Dendritic cell treated with granulocyte-macrophage colony-stimulating factor and Interleukin-4, amounts not matched to agents 40 ng/mL and 50 ng/mL, for 4 days (primary cell): Measurements from ENCODE around the gene CAB39.
"Not testable (repeated sequence)": the region's sequence is repeated elsewhere in the genome, so short reads cannot be mapped to it uniquely, and the experiment has no call there.

Source experiments
- H3K27ac Mint-ChIP-seq: one replicate; pipeline ENCODE4 v1.8.0; 2022; ENCODE audit warnings: mild to moderate bottlenecking, mixed read lengths
- H3K27me3 Mint-ChIP-seq: one replicate; pipeline ENCODE4 v1.8.0; 2022; ENCODE audit warnings: mild to moderate bottlenecking, mixed read lengths
- H3K36me3 Mint-ChIP-seq: one replicate; pipeline ENCODE4 v1.8.0; 2022; ENCODE audit warnings: low read depth, mixed read lengths
- H3K4me1 Mint-ChIP-seq: one replicate; pipeline ENCODE4 v1.8.0; 2022; ENCODE audit warnings: low read depth, mixed read lengths
- H3K4me3 Mint-ChIP-seq: one replicate; pipeline ENCODE4 v1.8.0; 2022; ENCODE audit warnings: mild to moderate bottlenecking, moderate library complexity, mixed read lengths
- H3K9me3 Mint-ChIP-seq: one replicate; pipeline ENCODE4 v1.8.0; 2022; ENCODE audit warnings: mixed read lengths
- intact Hi-C: fragments of 100-400 bp; cut with micrococcal nuclease; formaldehyde crosslinking; loops from one replicate; pipeline ENCODE4 v1.15.0; 2022

Gene CAB39

DNA sequence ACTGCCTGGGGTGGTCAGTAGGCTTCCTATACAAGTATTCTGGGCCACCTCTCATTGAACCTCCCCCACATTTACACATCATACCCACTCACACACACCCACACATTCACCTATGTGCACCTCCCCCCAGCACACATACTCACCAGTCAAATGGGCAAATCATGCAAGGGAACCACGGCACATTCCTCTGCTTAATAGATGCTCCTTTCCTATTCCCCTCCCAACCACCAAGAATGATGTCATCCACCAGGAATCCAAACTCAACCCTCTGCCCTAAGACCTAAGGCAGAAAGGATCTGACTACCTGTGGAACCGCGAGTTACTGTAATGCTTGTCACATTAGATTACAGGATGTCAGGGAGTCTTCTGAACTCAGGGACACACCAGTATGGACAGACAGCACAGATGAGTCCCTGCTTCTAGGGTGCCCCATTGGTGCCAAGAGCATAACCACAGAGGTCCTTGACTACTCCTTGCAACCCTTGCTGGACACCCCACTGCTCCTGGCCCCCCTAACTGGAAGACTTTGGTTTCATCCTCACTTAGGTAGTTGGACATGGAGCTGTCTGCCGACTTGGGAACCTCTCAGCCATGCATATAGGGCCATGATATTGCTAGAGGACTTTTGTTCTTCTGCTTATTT lies 21.5 kb upstream of the CAB39 start:
- Mint-ChIP-seq H3K9me3 (no peaks in the 10 kb centered on the region), H3K27ac (no peak overlapping the region)

DNA sequence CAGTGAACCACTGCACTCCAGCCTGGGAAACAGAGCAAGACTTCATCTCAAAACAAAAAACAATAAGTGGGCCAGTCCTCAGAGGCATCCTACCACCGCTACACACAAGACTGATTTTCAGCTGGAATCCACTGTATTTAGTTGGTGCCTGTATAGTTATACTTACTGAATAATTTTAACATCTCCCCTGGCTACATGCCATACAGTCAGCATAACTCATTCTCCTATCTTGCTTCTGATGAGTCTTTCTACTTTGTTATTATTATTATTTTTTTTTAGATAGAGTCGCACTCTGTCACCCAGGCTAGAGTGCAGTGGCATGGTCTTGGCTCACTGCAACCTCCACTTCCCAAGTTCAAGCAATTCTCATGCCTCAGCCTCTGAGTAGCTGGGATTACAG lies 19.9 kb upstream of the CAB39 start:
- intact Hi-C loops: no loop called here
- H3K4me3 Mint-ChIP-seq: no peak overlapping the region
- no peaks in the 10 kb centered on the region for H3K27me3 Mint-ChIP-seq
- H3K36me3 Mint-ChIP-seq: no peaks in the 10 kb centered on the region
- no peaks in the 10 kb centered on the region for H3K9me3 Mint-ChIP-seq
- peaks cover 23% of the 10 kb centered on the region for H3K4me1 Mint-ChIP-seq
- no peak overlapping the region for H3K27ac Mint-ChIP-seq

More for the DNA sequence above, 21.5 kb upstream of the CAB39 start:
- Mint-ChIP-seq H3K4me1 (peaks cover 30% of the 10 kb centered on the region), H3K27me3 (peaks cover 2% of the 10 kb centered on the region), H3K36me3 (no peaks in the 10 kb centered on the region), H3K4me3 (no peak overlapping the region)
- intact Hi-C loops: no loop called here

DNA sequence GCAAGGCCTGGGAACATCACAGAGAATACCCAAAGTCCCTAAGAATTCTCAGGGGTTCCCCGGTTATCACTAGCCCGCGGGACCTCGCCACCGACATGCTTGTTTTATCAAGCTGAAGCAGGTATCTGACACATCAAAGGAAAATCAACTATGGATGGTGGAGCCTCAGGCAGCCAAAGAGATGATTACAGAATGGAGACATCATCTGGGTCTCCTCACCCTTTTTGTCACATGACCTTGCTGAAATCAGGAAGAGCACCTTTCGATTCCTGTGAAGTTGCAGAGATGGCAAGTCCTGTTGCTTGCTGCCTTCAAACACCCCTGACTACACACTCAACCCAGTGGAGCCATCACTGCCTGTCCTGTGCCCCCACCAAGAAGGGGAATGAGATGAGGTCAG lies 19.2 kb upstream of the CAB39 start:
- Mint-ChIP-seq H3K9me3 (no peaks in the 10 kb centered on the region), H3K4me3 (no peak overlapping the region), H3K4me1 (peaks cover 23% of the 10 kb centered on the region), H3K36me3 (no peaks in the 10 kb centered on the region), H3K27me3 (no peaks in the 10 kb centered on the region), H3K27ac (no peak overlapping the region)
- intact Hi-C loops: no loop called here

DNA sequence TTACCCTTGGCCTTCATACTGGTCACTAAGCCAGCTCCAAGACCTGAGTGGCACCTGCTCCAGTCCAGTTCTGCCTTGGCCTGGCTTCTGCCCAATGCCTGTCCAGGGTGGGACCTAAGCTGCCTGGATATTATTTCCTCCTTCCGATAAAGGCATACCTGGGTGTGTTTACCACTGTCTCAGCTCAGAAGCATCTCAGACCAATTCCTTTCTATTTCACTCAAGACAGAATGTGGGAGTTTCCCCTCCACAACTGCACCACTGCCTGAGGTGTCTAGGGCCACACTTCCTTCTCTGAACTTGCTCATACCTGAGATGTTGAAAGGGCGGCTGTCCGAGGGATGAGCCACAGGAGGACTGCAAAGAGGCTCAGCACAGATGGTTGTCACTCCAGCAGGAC lies 18.4 kb upstream of the CAB39 start:
- H3K4me1 Mint-ChIP-seq: peaks cover 23% of the 10 kb centered on the region
- H3K9me3 Mint-ChIP-seq: no peaks in the 10 kb centered on the region
- no peaks in the 10 kb centered on the region for H3K36me3 Mint-ChIP-seq
- H3K4me3 Mint-ChIP-seq: no peak overlapping the region
- no peak overlapping the region for H3K27ac Mint-ChIP-seq
- no peaks in the 10 kb centered on the region for H3K27me3 Mint-ChIP-seq
- intact Hi-C loops: no loop called here

DNA sequence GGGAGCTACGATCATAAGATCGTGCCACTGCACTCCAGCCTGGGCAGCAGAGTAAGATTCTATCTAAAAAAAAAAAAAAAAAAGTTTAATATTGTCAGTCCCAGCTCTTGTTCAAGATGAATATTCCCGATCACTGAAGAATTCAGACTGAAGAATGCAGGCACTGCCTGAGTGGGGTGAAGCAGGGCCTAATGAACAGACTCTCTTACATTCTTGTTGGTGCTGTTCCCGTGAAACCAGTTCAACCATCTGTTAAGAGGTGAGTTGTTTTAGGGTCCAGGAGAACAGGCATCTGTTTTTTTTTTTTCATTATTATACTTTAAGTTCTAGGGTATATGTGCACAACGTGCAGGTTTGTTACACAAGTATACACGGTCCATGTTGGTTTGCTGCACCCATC lies 17.1 kb upstream of the CAB39 start:
- Mint-ChIP-seq H3K4me3 (no peak overlapping the region), H3K9me3 (no peaks in the 10 kb centered on the region), H3K4me1 (peaks cover 19% of the 10 kb centered on the region), H3K36me3 (no peaks in the 10 kb centered on the region), H3K27ac (no peak overlapping the region), H3K27me3 (no peaks in the 10 kb centered on the region)
- intact Hi-C loops: no loop called here

DNA sequence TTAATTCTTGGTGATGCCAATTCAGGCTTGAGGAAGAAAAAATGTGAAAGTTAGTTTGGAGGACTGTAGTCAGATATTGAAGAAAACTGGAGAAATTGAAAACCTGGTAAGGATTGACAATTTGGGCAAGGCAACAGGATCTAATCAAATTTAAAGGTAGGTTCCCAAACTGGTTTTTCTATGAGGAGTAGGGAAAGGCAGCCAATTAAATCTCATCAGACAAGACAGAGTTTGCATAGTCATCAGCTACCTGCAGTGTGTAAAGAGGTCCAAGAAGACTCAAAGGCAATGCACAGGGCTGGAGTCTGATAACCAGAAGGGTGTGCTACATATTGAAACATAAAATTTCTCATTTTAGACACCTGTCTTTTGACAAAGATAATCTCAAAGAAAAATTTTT lies 16.0 kb upstream of the CAB39 start:
- no peak overlapping the region for H3K27ac Mint-ChIP-seq
- H3K36me3 Mint-ChIP-seq: no peaks in the 10 kb centered on the region
- intact Hi-C loops: no loop called here
- no peak overlapping the region for H3K4me3 Mint-ChIP-seq
- H3K27me3 Mint-ChIP-seq: no peaks in the 10 kb centered on the region
- peaks cover 28% of the 10 kb centered on the region for H3K4me1 Mint-ChIP-seq
- no peaks in the 10 kb centered on the region for H3K9me3 Mint-ChIP-seq

DNA sequence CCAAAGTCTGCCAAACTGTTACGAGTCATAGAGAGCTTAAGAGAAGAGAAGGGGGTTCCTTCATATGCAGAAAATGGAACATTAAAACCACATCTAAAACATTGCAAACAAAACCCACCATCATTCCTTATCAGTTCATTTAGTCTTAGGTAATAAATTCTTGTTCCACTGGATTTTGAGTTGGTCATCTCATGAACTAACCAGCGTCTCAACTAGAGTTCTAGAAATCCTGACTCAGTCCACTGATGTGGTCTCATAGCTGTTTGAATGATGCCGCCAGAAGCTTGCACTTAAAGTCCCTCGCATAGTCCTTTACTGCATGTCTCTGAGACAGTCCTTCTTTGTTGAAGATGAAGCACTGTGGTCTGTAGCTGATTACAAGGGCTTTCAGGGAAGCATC lies 15.0 kb upstream of the CAB39 start:
- intact Hi-C loops: no loop called here
- Mint-ChIP-seq H3K36me3 (peaks cover 5% of the 10 kb centered on the region), H3K4me3 (no peak overlapping the region), H3K27me3 (no peaks in the 10 kb centered on the region), H3K27ac (no peak overlapping the region), H3K4me1 (peaks cover 28% of the 10 kb centered on the region), H3K9me3 (peaks cover 8% of the 10 kb centered on the region)

DNA sequence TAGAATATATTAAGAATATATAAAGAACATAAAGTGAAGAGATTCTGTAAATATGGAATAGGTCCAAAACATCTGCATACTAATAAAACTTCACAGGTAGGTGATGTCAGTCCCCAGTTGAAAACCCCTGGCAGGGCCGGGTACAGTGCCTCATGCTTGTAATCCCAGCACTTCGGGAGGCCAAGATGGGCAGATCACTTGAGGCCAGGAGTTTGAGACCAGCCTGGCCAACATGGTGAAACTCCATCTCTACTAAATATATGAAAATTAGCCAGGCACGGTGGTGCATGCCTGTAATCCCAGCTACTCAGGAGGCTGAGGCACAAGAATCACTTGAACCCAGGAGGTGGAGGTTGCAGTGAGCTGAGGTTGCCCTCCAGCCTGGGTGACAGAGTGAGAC lies 13.9 kb upstream of the CAB39 start:
- H3K4me3 Mint-ChIP-seq, H3K36me3 Mint-ChIP-seq, H3K27me3 Mint-ChIP-seq, intact Hi-C loops: not testable (repeated sequence)
- Mint-ChIP-seq H3K27ac (peak overlapping the region; percentile 43), H3K9me3 (peaks cover 11% of the 10 kb centered on the region), H3K4me1 (peaks cover 23% of the 10 kb centered on the region)

DNA sequence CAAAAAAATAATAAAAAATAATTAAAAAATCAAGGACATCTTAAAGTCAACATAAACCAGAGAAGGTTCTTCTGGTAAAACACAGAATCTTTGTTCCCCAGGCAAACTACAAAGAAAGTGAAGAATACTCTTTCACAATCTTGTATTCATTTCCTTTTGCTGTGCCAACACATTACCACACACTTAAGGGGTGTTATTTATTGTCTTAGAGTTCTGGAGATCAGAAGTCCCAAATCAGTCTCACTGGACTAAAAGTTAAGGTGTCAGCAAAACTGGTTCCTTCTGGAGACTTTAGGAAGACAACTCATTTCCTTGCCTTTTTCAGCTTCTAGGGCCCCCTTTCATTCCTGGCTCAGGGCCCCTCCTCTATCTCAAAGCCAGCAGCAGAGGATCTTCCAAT lies 12.2 kb upstream of the CAB39 start:
- intact Hi-C loops: no loop called here
- Mint-ChIP-seq H3K4me1 (peaks cover 11% of the 10 kb centered on the region), H3K9me3 (peaks cover 11% of the 10 kb centered on the region), H3K27ac (peak overlapping the region; percentile 71), H3K27me3 (no peaks in the 10 kb centered on the region), H3K36me3 (peaks cover 7% of the 10 kb centered on the region), H3K4me3 (no peak overlapping the region)

DNA sequence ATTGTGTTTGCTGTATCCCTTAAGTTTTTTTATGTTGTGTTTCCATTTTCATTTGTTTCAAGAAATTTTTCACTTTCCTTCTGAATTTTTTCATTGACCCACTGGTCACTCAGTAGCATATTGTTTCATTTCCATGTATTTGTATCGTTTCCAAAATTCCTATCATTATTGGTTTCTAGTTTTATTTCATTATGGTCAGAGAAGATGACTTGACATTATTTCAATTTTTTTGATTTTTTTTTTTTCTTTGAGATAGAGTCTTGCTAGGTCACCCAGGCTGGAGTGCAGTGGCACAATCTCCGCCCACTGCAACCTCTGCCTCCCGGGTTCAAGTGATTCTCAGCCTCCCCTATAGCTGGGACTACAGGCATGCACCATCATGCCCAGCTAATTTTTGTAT lies 11.3 kb upstream of the CAB39 start:
- peak overlapping the region; percentile 71 for H3K27ac Mint-ChIP-seq
- intact Hi-C loops: no loop called here
- no peaks in the 10 kb centered on the region for H3K27me3 Mint-ChIP-seq
- H3K4me3 Mint-ChIP-seq: no peak overlapping the region
- peaks cover 11% of the 10 kb centered on the region for H3K9me3 Mint-ChIP-seq
- H3K36me3 Mint-ChIP-seq: peaks cover 7% of the 10 kb centered on the region
- peaks cover 19% of the 10 kb centered on the region for H3K4me1 Mint-ChIP-seq

DNA sequence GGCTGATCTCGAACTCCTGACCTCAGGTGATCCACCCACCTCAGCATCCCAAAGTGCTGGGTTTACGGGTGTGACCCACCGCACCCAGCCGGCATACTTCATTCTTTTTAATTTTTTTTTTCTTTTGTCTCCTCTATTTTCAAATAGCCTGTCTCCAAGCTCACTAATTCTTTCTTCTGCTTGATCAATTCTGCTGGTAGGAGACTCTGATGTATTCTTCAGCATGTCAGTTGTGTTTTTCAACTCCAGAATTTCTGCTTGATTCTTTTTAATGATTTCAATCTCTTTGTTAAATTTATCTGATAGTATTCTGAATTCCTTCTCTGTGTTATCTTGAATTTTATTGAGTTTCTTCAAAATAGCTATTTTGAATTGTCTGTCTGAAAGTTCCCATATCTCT lies 10.2 kb upstream of the CAB39 start:
- H3K36me3 Mint-ChIP-seq, intact Hi-C loops, H3K4me3 Mint-ChIP-seq, H3K27ac Mint-ChIP-seq, H3K27me3 Mint-ChIP-seq: not testable (repeated sequence)
- H3K9me3 Mint-ChIP-seq: peaks cover 11% of the 10 kb centered on the region
- peaks cover 31% of the 10 kb centered on the region for H3K4me1 Mint-ChIP-seq

DNA sequence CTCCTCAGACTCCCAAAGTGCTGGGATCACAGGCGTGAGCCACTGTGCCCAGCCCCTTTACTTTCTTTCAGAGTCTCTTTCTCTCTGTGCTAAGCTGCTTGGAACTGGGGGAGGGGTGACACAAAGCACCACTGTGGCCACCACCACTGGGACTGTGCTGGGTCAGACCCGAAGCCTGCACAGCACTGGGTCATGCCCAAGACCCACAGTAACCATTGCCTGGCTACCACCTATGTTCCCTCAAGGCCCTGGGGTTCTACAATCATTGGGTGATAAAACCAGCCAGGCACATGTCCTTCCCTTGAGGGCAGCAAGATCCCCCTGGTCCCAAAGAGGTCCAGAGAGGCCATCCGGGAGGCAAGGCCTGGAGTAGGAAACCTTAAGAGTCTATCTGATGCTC lies 9.1 kb upstream of the CAB39 start:
- no peak overlapping the region for H3K27ac Mint-ChIP-seq
- no peaks in the 10 kb centered on the region for H3K27me3 Mint-ChIP-seq
- intact Hi-C loops: no loop called here
- peaks cover 41% of the 10 kb centered on the region for H3K4me1 Mint-ChIP-seq
- no peak overlapping the region for H3K4me3 Mint-ChIP-seq
- peaks cover 11% of the 10 kb centered on the region for H3K9me3 Mint-ChIP-seq
- H3K36me3 Mint-ChIP-seq: peaks cover 7% of the 10 kb centered on the region

DNA sequence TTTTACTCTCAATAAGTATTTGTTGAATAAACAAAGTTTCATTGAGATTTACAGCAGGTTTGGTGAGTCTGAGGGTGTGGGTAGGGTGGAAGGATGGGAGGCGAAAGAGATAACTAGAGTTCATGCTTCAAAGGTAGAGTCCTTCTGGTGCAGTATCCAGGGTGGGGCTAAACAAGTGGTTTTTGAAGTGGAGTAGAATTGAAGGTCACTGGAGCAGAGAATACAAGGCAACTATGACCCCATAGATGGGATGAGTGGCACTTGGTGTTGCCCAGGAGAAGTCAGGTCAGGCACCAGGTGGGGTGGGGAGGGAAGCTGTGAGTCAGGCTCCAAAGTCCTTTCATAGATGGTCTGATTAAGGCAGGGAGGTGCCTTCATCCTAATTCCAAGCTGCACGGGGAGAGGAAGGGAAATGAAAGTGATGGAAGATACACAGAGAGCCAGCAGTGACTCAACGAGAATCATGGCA lies 6.6 kb upstream of the CAB39 start:
- Mint-ChIP-seq H3K4me1 (peaks cover 51% of the 10 kb centered on the region), H3K27me3 (no peaks in the 10 kb centered on the region), H3K9me3 (peaks cover 11% of the 10 kb centered on the region), H3K27ac (peak overlapping the region; percentile 23), H3K4me3 (no peak overlapping the region), H3K36me3 (peaks cover 7% of the 10 kb centered on the region)
- intact Hi-C loops: no loop called here

DNA sequence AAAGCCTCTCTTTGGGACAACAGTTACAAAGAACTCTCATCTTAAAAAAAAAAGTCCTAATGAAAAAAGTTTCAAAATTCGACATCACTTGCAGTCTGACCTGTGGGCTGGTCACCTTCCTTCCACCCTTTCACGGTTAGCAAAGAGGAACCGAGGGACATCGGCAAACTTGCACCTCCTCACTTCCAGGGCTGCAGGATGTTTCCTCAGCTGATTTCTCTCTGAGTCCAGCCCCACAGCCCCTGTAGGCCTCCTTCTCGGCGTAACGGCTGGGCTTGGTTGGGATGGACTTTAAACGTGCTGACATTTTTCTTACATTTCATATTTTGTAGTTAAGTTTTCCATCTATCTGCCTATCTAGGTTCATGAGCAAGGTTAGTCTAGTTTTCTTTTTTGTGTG lies 5.7 kb upstream of the CAB39 start:
- peaks cover 10% of the 10 kb centered on the region for H3K9me3 Mint-ChIP-seq
- H3K36me3 Mint-ChIP-seq: peaks cover 13% of the 10 kb centered on the region
- intact Hi-C loops: no loop called here
- no peaks in the 10 kb centered on the region for H3K27me3 Mint-ChIP-seq
- no peak overlapping the region for H3K4me3 Mint-ChIP-seq
- H3K4me1 Mint-ChIP-seq: peaks cover 57% of the 10 kb centered on the region
- no peak overlapping the region for H3K27ac Mint-ChIP-seq

DNA sequence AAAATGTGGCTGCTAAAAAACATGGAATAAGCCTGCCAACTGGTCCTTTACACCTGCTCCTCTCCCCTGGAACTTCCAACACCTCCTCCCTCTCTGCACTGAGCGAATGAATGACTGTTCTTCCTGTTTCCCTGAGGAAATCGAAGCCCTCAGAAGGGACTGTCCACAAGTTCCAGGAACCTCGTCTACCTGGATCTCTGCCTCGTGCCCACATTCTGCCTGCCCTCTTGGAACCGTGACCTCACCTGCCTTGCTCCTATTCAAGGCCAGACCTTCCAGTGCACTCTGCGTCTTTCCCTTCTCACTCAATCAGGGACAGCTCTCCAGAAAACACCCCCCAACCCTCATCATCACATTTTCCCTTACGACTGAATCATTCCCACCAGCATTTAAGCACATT lies 4.4 kb upstream of the CAB39 start:
- no peaks in the 10 kb centered on the region for H3K27me3 Mint-ChIP-seq
- no peak overlapping the region for H3K27ac Mint-ChIP-seq
- peaks cover 63% of the 10 kb centered on the region for H3K4me1 Mint-ChIP-seq
- H3K4me3 Mint-ChIP-seq: no peak overlapping the region
- intact Hi-C loops: no loop called here
- H3K36me3 Mint-ChIP-seq: peaks cover 6% of the 10 kb centered on the region
- H3K9me3 Mint-ChIP-seq: no peaks in the 10 kb centered on the region
